IMR-90 (cell line): ENCODE data around the gene ME1.

ENCODE experiments used
- CHD1 ChIP-seq: IDR thresholded peaks from 2 replicates; pipeline ENCODE4 v1.6.1; 2012; ENCODE audit warnings: low read depth, low read length, improper control_type of control experiment
- ELK1 ChIP-seq: fragments of 150-350 bp; IDR thresholded peaks from 2 replicates; pipeline ENCODE4 v1.6.1; 2016; ENCODE audit warnings: low read depth, mild to moderate bottlenecking, low read length, moderate library complexity, borderline replicate concordance
- NFE2L2 ChIP-seq: fragments of 150-350 bp; IDR thresholded peaks from 2 replicates; pipeline ENCODE4 v1.6.1; 2016; ENCODE audit warnings: low read depth, mild to moderate bottlenecking, low read length
- POLR2A ChIP-seq: IDR thresholded peaks from 2 replicates; pipeline ENCODE4 v1.6.1; 2012; ENCODE audit warnings: mild to moderate bottlenecking, low read depth, low read length
- RAD21 ChIP-seq: IDR thresholded peaks from 2 replicates; pipeline ENCODE4 v1.6.1; 2012; ENCODE audit warnings: low read length, improper control_type of control experiment
- RCOR1 ChIP-seq: IDR thresholded peaks from 2 replicates; pipeline ENCODE4 v1.6.1; 2012; ENCODE audit warnings: mild to moderate bottlenecking, low read length, improper control_type of control experiment; ENCODE audit not compliant: insufficient replicate concordance
- RFX5 ChIP-seq: IDR thresholded peaks from 2 replicates; pipeline ENCODE4 v1.8.0; 2012; ENCODE audit warnings: low read depth, mild to moderate bottlenecking, low read length, moderate library complexity
- TF ChIP-seq, protein P1 (sequence below): conservative IDR thresholded peaks from 2 replicates; pipeline ENCODE4 v1.5.1; 2012; ENCODE audit warnings: mild to moderate bottlenecking, low read depth, low read length, improper control_type of control experiment

DNA sequence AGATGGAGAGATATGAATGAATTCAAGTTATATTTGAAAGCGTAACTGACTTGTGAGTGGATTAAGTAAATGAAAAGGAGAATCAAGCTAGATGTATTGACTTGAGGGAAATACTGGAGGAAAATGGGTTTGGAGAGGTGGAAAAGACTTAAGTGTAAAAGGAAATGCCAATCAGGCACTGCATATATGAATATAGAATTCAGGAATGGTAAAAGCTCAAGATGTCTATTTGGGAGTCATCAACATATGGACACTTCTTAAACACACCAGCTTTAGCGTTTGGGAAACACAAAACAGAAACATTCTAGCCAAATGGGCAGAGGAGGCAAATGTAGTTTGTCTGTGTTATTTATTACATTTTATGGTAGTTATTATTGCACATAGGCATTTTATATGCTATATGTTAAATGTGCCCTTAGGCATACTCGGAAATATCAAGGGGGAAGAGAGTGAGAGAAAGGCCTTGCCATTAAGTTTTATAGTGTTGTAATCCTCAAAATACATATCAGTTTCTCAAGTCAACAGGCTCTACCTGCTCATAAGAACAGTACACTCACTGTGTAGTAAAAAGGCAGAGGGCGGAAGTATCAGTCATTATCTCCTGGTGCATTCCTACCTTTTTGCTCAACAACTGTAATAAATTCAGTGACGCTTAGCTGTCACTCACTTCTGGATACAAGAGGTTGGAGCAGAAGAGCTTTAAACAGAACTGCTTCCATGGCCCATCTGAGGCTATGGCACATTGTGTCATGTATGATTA lies 33.7 kb upstream of the ME1 start:
- TF ChIP-seq, protein P1, sequence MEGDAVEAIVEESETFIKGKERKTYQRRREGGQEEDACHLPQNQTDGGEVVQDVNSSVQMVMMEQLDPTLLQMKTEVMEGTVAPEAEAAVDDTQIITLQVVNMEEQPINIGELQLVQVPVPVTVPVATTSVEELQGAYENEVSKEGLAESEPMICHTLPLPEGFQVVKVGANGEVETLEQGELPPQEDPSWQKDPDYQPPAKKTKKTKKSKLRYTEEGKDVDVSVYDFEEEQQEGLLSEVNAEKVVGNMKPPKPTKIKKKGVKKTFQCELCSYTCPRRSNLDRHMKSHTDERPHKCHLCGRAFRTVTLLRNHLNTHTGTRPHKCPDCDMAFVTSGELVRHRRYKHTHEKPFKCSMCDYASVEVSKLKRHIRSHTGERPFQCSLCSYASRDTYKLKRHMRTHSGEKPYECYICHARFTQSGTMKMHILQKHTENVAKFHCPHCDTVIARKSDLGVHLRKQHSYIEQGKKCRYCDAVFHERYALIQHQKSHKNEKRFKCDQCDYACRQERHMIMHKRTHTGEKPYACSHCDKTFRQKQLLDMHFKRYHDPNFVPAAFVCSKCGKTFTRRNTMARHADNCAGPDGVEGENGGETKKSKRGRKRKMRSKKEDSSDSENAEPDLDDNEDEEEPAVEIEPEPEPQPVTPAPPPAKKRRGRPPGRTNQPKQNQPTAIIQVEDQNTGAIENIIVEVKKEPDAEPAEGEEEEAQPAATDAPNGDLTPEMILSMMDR = no peak
- TF ChIP-seq RFX5 (no peak), RCOR1 (no peak), POLR2A (no peak), NFE2L2 (no peak), RAD21 (no peak), ELK1 (no peak), CHD1 (no peak)
